Measurements from ENCODE around the gene CANT1. TPM values are rescaled to one million over a fixed set of nuclear protein-coding genes. Genes with fewer than 3 reads are reported as not detected.

The CANT1 gene
- total and polyA plus RNA-seq, 2 donors from 2014 or later = 23.0 to 56.6 TPM

DNA sequence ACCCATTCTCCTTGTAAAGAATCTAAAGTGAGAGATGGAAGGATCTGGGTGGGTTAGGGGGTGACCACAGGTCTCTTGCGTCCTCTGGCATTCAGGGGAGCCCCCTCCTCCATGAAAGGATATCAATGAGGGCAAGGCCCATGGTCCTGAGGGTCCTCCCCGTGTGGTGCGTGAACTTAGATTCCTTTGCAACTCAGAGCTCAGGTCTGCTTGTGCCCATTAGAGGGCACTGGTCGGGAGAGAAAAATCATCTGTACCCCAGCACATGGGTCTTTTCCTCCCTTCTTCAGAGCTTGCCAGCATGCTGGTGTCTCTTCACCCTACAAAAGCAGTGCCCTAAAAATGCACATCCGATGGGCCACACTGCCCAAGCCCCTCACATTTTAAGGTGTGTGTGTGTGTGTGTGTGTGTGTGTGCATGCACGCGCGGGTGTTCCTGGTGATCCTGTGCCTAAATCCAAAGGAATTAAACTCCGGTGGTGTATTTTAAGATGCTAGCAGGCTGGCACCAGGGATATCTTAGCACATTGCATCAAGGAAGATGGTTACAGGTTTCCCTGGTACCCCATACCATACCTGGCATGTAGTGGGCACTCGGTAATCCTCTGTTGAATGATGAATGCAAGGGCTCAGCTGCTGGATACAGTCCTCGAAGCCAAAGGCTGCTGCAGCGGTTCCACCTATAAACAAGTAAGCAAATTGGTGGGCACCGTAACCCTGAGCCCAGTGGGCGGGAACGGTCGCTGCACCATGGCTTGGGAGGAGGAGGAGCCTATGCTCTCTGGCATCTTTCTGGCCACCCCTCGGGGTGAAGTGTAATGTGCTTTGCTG, 19.1 kb upstream of the CANT1 start:
- peaks cover 2% of the 10 kb centered on the region for H3K27me3 ChIP-seq (ENCODE audit: control insufficient read depth, insufficient read depth, low read length)
- peak overlapping the region in 1 of 3 donors; percentile 21 for H3K9ac ChIP-seq (ENCODE audit: low read length in 3 of 3)
- intact Hi-C loops (cut with DNase I) = no loop called here
- DNase-seq = peak in 1 of 5 donors; percentile 59
- H3K9me3 ChIP-seq (ENCODE audit: control insufficient read depth in 2 of 3, insufficient read depth in 1 of 3, low read length in 3 of 3) = no peaks in the 10 kb centered on the region
- H3K36me3 ChIP-seq (ENCODE audit: control insufficient read depth in 2 of 3, insufficient read depth in 3 of 3, low read length in 3 of 3) = no peaks in the 10 kb centered on the region
- no peak for FAIRE-seq
- H3K4me1 ChIP-seq (ENCODE audit: control insufficient read depth in 2 of 3, insufficient read depth in 2 of 3, low read depth in 1 of 3, low read length in 3 of 3) = peaks cover 0 to 35% (median 6%) of the 10 kb centered on the region in 3 donors
- no peak overlapping the region for H3K27ac ChIP-seq (ENCODE audit: low read depth in 2 of 2, low read length in 2 of 2)
- TF ChIP-seq, protein P1, sequence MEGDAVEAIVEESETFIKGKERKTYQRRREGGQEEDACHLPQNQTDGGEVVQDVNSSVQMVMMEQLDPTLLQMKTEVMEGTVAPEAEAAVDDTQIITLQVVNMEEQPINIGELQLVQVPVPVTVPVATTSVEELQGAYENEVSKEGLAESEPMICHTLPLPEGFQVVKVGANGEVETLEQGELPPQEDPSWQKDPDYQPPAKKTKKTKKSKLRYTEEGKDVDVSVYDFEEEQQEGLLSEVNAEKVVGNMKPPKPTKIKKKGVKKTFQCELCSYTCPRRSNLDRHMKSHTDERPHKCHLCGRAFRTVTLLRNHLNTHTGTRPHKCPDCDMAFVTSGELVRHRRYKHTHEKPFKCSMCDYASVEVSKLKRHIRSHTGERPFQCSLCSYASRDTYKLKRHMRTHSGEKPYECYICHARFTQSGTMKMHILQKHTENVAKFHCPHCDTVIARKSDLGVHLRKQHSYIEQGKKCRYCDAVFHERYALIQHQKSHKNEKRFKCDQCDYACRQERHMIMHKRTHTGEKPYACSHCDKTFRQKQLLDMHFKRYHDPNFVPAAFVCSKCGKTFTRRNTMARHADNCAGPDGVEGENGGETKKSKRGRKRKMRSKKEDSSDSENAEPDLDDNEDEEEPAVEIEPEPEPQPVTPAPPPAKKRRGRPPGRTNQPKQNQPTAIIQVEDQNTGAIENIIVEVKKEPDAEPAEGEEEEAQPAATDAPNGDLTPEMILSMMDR (IDR thresholded peaks at IDR 0.05; ENCODE audit: borderline replicate concordance, extremely low read depth, insufficient read depth) = no peak
- no peak overlapping the region for H3K4me3 ChIP-seq (ENCODE audit: low read length in 3 of 3)

DNA sequence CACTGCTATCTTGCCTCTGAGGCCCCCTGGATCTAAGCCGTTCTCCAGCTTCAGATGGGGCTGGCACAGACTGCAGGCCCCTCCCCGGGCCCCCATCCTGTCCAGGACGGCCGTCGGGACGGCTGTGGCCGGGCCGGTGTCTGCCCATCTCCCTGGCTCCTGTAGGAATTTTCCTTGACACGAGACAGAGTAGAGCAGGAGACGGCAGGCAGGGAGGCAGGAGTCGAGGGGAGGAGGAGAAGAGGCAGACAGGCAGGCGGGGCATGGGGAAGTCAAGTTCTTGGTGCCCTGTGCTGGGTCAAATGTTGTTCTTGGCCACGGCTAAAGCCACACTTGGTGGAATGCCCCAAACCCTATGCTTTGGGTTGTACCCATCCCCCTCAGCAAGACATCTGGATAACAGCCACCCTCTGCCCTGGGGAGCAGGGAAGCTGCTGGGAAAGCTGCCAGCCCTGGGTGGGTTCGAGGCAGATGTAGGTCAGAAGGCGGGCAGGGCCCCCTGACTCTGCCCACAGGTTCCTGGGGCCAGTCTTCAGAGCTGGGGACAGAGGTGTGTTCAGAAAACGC, 18.4 kb upstream of the CANT1 start:
- TF ChIP-seq, protein P1 (IDR thresholded peaks at IDR 0.05; ENCODE audit: borderline replicate concordance, extremely low read depth, insufficient read depth) = no peak
- Histone ChIP-seq H3K36me3 (ENCODE audit: control insufficient read depth in 2 of 3, insufficient read depth in 3 of 3, low read length in 3 of 3) (no peaks in the 10 kb centered on the region), H3K9ac (ENCODE audit: low read length in 3 of 3) (peak overlapping the region in 1 of 3 donors; percentile 21), H3K27me3 (ENCODE audit: control insufficient read depth, insufficient read depth, low read length) (peaks cover 2% of the 10 kb centered on the region), H3K9me3 (ENCODE audit: control insufficient read depth in 2 of 3, insufficient read depth in 1 of 3, low read length in 3 of 3) (no peaks in the 10 kb centered on the region), H3K4me1 (ENCODE audit: control insufficient read depth in 2 of 3, insufficient read depth in 2 of 3, low read depth in 1 of 3, low read length in 3 of 3) (peaks cover 0 to 39% (median 6%) of the 10 kb centered on the region in 3 donors), H3K4me3 (ENCODE audit: low read length in 3 of 3) (peak overlapping the region in 1 of 3 donors; percentile 17), H3K27ac (ENCODE audit: low read depth in 2 of 2, low read length in 2 of 2) (peak overlapping the region; percentile 26 to 41)
- intact Hi-C loops (cut with DNase I) = no loop called here
- no peak for FAIRE-seq
- DNase-seq = peak in 1 of 5 donors; percentile 80

DNA sequence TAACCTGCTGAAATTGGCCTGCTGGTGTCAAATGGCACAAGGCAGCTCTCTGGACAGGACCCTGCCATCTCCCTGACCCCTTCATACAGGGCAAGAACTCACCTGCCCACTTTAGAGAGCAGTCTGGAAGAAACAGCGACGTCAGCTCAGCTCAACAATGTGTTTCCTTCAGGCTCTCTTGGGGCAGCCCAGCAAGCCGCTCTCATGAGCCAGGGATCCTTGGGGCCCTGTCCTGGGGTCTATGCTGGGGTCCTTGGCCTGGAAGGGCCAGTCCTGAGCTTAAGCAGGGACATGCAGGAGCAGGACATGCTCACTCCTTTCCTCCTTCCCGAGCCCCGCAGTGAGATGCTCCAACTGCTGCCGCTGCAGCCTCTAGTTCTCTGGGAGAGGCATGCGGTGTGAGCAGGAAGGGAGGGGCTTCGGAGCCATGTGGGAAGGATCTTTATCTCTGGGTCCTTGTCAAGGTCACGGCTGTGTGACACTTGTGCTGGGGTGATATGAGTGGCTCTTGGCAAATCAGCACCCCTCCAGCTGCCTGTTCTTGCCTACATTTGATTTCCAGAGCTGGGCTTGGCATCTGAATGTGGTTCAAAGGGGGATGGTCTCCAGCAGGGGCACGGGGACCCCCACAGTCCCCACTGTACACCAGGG, 17.8 kb upstream of the CANT1 start:
- TF ChIP-seq, protein P1 (IDR thresholded peaks at IDR 0.05; ENCODE audit: borderline replicate concordance, extremely low read depth, insufficient read depth) = no peak
- H3K4me3 ChIP-seq (ENCODE audit: low read length in 3 of 3) = peak overlapping the region in 1 of 3 donors; percentile 17

More for the DNA sequence above, 17.8 kb upstream of the CANT1 start:
- intact Hi-C loops (cut with DNase I) = no loop called here
- no peaks in the 10 kb centered on the region for H3K9me3 ChIP-seq (ENCODE audit: control insufficient read depth in 2 of 3, insufficient read depth in 1 of 3, low read length in 3 of 3)
- peak overlapping the region in 1 of 3 donors; percentile 21 for H3K9ac ChIP-seq (ENCODE audit: low read length in 3 of 3)
- H3K36me3 ChIP-seq (ENCODE audit: control insufficient read depth in 2 of 3, insufficient read depth in 3 of 3, low read length in 3 of 3) = no peaks in the 10 kb centered on the region
- no peak for FAIRE-seq
- peaks cover 0 to 41% (median 6%) of the 10 kb centered on the region in 3 donors for H3K4me1 ChIP-seq (ENCODE audit: control insufficient read depth in 2 of 3, insufficient read depth in 2 of 3, low read depth in 1 of 3, low read length in 3 of 3)
- peak overlapping the region; percentile 26 to 77 for H3K27ac ChIP-seq (ENCODE audit: low read depth in 2 of 2, low read length in 2 of 2)
- DNase-seq = peak in 1 of 5 donors; percentile 68
- H3K27me3 ChIP-seq (ENCODE audit: control insufficient read depth, insufficient read depth, low read length) = peaks cover 2% of the 10 kb centered on the region
